HG02981 (cell line): Measurements from ENCODE around the gene IDH2.
"Not testable (repeated sequence)": the region's sequence is repeated elsewhere in the genome, so short reads cannot be mapped to it uniquely, and the experiment has no call there.

ENCODE experiments used
- ATAC-seq: cut with Tn5 transposase; IDR thresholded peaks from one replicate; pipeline ENCODE4 v1.9.1; 2021; ENCODE audit warnings: mild to moderate bottlenecking, moderate library complexity; ENCODE audit not compliant: unreplicated experiment

The IDH2 gene

GRCh38 chr15:90115783-90116182 lies 13.5 kb upstream of the IDH2 start:
- ATAC-seq: no peak

DNA sequence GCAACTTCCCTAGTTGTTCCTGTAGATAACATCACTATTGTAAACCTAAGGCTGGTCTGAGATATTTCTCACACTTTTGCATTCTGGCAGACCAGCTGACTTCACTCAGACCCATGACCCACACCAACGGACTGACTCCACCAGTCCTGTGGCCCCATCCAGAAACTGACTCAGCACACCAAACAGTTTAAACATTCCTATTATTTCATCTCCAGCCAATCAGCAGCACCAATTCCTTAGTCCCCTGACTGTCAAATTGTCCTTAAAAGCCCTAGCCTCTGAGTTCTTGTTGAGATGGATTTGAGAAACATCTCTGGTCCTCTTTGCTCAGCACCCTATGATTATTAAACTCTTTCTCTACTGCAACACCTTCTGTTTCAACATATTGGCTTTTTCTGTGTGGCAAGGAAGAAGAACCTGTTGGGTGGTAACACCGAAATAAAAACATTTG lies 12.2 kb upstream of the IDH2 start:
- no peak for ATAC-seq

DNA sequence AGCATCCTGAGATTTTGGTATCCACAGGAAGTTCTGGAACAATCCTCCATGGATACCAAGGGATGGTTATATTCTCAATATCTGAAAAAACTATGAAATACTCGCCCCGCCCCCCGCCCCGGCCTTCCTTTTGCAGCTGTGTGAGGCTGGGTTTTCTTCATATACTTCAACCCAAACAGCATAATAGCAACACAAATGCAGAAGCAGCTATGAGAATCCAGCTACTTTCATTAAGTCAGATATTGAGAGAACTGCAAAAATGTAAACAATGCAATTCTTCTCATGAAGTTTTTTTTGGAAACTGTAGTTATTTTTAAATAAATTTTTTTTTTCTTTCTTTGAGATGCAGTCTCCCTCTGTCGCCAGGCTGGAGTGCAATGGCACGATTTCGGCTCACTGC lies 10.9 kb upstream of the IDH2 start:
- ATAC-seq: no peak

- not testable (repeated sequence) for ATAC-seq
Measured at GRCh38 chr15:90109163-90109751, 7.0 kb upstream of the IDH2 start.

- not testable (repeated sequence) for ATAC-seq
Measured at GRCh38 chr15:90108038-90108437, 5.8 kb upstream of the IDH2 start.

- ATAC-seq: no peak
Measured at GRCh38 chr15:90106522-90107117, 4.4 kb upstream of the IDH2 start.

- ATAC-seq: no peak
Measured at GRCh38 chr15:90105521-90105920, 3.3 kb upstream of the IDH2 start.

- ATAC-seq: no peak
Measured at GRCh38 chr15:90104551-90104950, 2.3 kb upstream of the IDH2 start.

- no peak for ATAC-seq
Measured at GRCh38 chr15:90103701-90104329, 1.5 kb upstream of the IDH2 start.

DNA sequence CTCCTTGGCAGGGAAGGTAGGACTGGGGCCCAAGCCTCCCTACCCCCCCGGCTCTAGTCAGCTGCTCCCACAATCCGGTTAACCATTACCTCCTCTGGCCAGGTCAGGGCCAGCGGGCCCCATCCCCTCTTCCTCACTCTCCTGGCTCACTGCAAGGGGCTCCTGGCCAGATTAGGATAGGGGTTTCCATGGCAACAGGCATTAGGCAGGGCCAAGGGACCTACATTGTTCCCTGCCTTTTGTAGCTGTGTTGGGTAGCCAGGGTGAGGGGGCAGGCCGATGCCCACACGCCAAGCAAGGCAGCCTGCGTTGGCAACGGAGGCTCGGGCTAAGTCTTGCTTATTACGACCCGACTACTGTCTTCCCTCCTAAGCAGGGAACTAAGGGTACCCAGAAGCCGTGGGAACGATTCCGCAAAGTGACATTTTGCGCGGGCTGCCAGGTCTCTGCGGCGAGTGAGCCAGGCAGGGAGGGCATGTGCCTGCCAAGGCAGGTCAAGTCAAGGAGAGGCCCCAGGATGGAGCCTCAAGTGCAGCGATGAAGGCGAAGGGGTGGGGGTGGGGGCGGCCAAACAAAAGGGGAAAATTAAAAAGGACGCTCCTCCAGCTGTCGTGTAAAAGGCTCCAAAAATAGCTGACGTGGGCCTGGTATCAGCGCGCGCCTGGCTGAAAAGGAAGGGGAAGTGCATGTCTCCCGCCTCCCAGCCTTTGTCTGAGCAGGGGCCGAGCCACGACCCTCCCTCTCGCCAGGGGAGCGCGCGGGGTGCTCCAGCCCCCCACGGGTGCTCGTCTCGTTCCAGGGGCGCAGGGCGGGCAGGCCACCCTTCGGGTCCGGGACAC lies 919 bp downstream of the IDH2 start:
- no peak for ATAC-seq

DNA sequence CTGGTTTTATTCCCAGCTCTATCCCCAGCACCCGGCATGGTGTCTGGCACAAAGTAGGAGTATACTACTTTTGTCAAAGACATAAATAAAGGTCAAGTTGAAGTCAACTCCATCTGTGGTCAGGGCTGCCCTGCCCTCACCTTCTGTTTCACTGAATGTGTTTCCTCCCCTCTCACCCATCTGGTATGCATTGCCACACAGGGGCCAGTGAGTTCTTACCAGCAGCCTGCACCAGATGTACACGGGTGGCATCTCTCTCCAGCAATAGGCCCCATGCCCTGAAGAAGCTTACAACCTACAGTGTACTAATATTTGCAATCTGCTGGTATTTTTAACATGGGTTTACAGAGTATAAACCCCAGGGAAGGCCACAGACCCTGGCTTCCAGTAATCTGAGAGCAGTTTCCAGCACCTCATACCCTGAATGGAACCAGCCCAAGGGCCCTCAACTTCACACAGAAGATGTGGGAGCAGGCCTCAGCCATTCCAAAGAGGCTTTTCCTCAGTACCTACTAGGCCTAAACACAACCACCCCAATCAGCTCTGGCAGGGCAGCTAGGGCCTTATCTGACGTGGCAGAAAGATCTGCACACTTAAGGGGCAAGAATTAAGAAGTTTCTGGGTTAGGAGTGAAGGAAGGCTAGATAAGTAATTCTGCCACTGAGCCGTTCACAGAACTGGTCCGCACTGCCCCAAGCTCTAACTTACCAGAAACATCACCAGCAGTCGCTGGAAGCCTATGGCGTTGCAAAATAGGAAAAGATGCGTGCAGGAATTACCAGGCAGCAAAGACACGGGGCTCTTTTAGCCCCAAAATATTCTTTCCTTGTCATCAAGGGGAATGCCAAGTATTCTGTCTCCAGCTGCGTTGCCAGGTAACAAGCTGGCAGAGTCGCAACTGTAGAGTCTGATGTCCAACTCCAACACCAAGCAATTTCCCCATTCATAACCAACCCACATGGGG lies 2.1 kb downstream of the IDH2 start:
- ATAC-seq: no peak

- no peak for ATAC-seq
Measured at GRCh38 chr15:90099072-90099867, 3.0 kb downstream of the IDH2 start.

DNA sequence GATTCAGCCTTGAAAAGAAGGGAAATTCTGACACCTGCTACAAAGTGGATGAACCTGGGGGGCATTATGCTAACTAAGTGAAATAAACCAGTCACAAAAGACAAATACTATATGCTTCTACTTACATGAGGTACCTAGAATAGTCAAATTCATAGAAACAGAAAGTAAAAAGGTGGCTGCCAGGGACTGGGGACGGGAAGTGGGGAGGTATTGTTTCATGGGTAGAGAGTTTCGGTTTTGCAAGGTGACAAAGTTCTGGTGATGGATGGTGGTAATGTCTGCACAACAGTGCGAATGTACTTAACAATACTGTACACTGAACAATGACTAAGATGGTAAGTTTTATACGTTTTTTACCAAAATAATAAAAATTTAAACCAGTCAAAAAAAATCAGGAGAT lies 4.8 kb downstream of the IDH2 start:
- peak; percentile 56 for ATAC-seq

DNA sequence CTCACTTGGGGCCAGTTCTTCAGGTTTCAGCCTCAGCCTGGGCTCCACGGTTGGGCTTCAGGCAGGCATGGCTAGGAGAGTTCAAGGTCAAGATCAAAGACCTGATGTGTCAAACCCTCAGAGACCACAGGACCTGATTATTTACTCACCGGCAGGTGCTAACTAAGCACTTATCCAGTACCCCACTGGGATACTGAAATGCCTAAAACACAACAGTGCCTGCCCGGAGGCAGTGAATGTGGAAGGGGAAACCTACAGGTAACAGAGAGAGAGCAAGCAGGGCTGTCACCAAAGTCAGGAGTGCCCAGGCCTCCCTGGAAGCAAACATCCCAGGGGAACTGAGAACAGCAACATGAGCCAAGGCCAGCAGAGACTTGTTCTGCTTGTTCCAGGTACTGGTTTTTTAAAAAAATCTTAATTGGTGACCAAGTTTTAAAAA lies 6.7 kb downstream of the IDH2 start:
- no peak for ATAC-seq

- ATAC-seq: no peak
Measured at GRCh38 chr15:90091156-90091931, 10.9 kb downstream of the IDH2 start.

- no peak for ATAC-seq
Measured at GRCh38 chr15:90090226-90090848, 11.9 kb downstream of the IDH2 start.

DNA sequence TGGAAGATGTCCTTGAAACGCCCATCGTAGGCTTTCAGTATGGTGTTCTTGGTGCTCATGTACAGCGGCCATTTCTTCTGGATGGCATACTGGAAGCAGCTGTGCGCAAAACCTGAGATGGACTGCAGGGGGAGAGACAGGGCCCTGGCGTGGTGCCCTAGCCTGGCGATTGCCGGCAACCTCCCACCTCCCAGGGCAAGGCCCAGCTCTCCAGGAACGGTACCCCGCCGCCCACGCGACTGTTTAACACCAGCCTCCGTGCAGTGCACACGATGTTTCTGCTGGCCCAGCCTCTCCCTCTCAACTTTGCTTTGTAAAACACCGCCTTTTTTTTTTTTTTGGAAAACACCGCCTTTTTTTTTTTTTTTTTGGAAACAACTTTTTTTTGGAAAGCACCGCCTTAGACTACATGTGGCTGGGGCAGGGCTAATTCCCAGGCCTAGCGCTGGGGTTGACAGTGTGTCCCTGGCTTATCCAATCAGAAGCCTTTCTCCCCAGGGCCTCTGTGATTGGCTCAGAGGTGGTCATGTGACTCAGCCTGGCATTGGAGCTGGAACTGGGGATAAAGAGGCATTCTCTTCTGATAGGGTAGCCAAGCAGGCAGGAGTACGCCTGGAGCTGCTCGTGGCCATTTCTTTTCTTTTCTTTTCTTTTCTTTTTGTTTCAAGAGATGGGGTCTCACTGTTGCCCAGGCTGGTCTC lies 14.7 kb downstream of the IDH2 start:
- no peak for ATAC-seq

DNA sequence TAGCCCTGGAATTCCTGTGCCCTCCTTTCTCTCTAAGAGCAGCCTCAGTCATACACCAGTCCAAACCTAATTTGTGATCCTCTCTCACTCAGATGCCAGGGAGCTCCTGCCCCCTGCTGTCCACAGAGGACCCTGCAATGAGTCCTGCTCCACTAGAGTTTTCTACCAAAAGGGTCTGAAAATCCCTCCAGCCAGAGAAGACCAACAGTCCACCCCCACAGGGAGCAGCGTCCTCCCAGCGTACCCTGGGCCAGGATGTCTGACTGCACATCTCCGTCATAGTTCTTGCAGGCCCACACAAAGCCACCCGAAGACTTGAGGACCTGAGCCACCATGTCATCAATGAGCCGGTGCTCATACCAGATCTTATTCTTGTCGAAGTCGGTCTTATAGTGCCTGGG lies 15.4 kb downstream of the IDH2 start:
- peak; percentile 45 for ATAC-seq
